GM12892 (cell line): ENCODE data around the gene NRARP.

ENCODE experiments used
- POLR2A ChIP-seq: IDR thresholded peaks from 2 replicates; pipeline ENCODE4 v1.6.1; 2011; ENCODE audit warnings: low read depth, low read length, control low read depth
- POLR2AphosphoS5 ChIP-seq: IDR thresholded peaks from 2 replicates; pipeline ENCODE4 v1.6.1; 2011; ENCODE audit warnings: low read depth, low read length, control low read depth

DNA sequence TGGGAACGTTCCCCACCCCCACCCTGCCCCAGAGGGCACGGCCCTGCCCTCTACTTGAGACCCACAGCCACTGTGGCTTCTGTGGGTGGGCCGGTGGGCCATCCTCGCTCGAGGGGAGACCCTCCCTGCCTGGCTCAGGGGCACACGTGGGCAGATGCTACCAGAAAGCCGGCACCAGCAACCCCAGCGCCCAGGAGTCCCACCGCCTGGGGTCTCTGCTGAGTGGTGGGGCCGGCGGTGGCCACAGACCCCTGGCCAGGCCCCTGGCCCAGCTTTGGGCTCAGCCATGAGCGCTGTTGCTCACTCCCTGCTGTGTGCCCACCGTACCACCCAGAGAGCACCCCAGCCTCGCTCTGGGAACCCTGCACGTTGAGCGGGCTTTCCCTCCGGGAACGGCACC lies 16.5 kb upstream of the NRARP start:
- TF ChIP-seq POLR2A (no peak), POLR2AphosphoS5 (no peak)
